Mucosa of descending colon (tissue), 3 donors: ENCODE results near the gene R3HDM2. TPM values are rescaled to one million over a fixed set of nuclear protein-coding genes. Genes with fewer than 3 reads are reported as not detected.

Experiments
- ATAC-seq: fragments of 200-7000 bp; cut with Tn5 transposase; one replicate; pipeline ENCODE4 v1.9.1; 2020; ENCODE audit warnings: mild to moderate bottlenecking, moderate library complexity
- DNase-seq, 3 donors: peaks; one replicate each; pipeline ENCODE4 v3.0.0-alpha.2; 2020
- H3K36me3 ChIP-seq: fragments of 200-600 bp; one replicate; pipeline ENCODE4 v1.8.0; 2021; ENCODE audit warnings: low read depth, mild to moderate bottlenecking
- H3K4me1 ChIP-seq: fragments of 200-600 bp; one replicate; pipeline ENCODE4 v1.8.0; 2021; ENCODE audit warnings: low read depth, mild to moderate bottlenecking
- H3K4me3 ChIP-seq: fragments of 200-600 bp; one replicate; pipeline ENCODE4 v1.8.0; 2021; ENCODE audit warnings: mild to moderate bottlenecking
- H3K9me3 ChIP-seq: fragments of 200-600 bp; one replicate; pipeline ENCODE4 v1.8.0; 2021; ENCODE audit warnings: mild to moderate bottlenecking
- intact Hi-C, 2 donors: fragments of 100-400 bp; cut with DNase I in 1 of 2; cut with micrococcal nuclease in 1 of 2; formaldehyde crosslinking; loops; one replicate each; pipeline versions ENCODE4 v1.11.0 to v1.11.1; 2022; cut with DNase I, micrococcal nuclease
- total RNA-seq, 3 donors: library from RNA; stranded (reverse); fragmentation: NEBNext Ultra II Directional in 2 of 3; extraction: Animal tissue kit (Norgen Biotek cat#: 25700) in 2 of 3; gene quantifications; one replicate each; pipeline versions ENCODE4 v1.2.1 to v1.2.4, GENCODE V29; 2021 to 2023
- TF ChIP-seq, protein P1 (sequence below): fragments of 200-600 bp; IDR thresholded peaks from one replicate; pipeline ENCODE4 v1.8.0; 2022; ENCODE audit warnings: antibody characterized with exemption, mild to moderate bottlenecking
- donor health status: DM: no; HTN: no; CAD: no; lungs with moderate emphysema.
- donor health status: DM: no; HTN: no; CAD: no.
- donor health status: DM: no; HTN: yes; CAD: no.

R3HDM2 gene
- total RNA-seq, 3 donors from 2014 or later, result 43.9 to 80.8 (median 80.6) TPM

DNA sequence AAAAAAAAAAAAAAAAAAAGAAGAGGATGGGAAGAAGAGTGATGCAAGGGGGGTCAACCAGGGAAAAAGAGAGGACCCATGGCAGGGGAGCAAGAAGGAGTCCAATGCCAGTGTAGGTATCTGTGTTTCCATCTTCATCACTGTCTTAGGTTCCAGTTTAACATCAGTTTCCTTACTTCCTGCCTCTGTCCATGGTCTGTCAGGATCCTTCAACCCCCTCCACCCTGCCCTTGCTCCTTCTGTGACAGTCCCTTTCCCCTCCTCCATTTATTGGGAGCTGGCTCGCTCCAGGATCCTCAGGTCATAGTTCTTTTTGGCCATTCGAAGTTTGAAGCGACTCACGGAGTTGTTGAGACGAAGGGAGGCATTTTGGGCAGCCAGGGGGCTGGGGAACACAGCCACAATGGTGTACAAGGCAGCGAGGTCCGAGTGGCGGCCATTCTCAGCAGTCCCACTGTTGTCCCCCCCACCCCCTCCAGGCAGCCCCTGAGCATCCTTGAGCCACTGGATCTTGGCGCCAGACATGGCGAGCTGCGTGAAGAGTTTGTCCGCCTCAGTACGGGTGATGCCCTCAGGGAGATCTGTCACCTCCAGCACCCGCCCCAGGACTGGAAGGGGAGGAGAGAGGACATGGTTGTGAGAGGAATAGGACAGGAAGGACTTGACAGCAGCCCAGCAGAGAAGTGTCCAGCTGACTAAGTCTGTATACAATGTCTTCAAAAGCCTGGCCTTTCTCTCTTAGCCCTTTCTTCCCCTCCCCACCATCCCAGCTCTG lies 176.2 kb downstream of the R3HDM2 start:
- TF ChIP-seq, protein P1, sequence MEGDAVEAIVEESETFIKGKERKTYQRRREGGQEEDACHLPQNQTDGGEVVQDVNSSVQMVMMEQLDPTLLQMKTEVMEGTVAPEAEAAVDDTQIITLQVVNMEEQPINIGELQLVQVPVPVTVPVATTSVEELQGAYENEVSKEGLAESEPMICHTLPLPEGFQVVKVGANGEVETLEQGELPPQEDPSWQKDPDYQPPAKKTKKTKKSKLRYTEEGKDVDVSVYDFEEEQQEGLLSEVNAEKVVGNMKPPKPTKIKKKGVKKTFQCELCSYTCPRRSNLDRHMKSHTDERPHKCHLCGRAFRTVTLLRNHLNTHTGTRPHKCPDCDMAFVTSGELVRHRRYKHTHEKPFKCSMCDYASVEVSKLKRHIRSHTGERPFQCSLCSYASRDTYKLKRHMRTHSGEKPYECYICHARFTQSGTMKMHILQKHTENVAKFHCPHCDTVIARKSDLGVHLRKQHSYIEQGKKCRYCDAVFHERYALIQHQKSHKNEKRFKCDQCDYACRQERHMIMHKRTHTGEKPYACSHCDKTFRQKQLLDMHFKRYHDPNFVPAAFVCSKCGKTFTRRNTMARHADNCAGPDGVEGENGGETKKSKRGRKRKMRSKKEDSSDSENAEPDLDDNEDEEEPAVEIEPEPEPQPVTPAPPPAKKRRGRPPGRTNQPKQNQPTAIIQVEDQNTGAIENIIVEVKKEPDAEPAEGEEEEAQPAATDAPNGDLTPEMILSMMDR, result no peak
- ATAC-seq, result no peak

GRCh38 chr12:57250956-57251355 lies 179.9 kb downstream of the R3HDM2 start, which contains the start of gene STAC3:
Gene STAC3 (minus strand): TSS chr12:57251187. CDS start chr12:57249636, 1,551 bp downstream.
- no peaks in the 10 kb centered on the region for H3K36me3 ChIP-seq
- ATAC-seq (no peak), DNase-seq (no peak)
- no peaks in the 10 kb centered on the region for H3K9me3 ChIP-seq
- H3K4me3 ChIP-seq, result no peak within 1 kb of the TSS
- intact Hi-C loops, result no loop called here
- no peaks in the 10 kb centered on the region for H3K4me1 ChIP-seq
- TF ChIP-seq, protein P1, result no peak

More for the DNA sequence above, 176.2 kb downstream of the R3HDM2 start:
- no peak for DNase-seq
- Histone ChIP-seq H3K4me1 (no peaks in the 10 kb centered on the region), H3K4me3 (no peak overlapping the region), H3K9me3 (no peaks in the 10 kb centered on the region), H3K36me3 (no peaks in the 10 kb centered on the region)
- intact Hi-C loops, result no loop called here

DNA sequence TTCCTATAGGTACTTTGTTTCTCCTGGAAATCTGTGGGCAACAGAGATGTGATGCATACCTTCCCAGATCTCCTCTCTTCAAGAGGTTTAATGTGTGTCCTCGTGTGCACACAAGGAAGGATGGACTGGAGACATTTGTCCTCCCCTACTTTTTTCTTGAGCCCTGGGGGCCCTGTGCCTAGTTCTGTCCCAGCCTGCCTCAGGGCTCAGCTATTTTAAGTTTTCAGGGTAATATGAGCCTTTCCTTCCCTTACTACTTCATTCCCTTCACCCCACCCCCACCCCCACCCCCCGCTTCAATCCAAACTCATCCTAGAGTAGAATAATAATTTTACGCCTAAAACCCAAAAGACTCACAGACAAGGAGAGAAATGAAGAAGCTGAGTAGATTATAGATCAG lies 180.3 kb downstream of the R3HDM2 start:
- Histone ChIP-seq H3K4me1 (no peaks in the 10 kb centered on the region), H3K36me3 (no peaks in the 10 kb centered on the region), H3K4me3 (no peak overlapping the region), H3K9me3 (no peaks in the 10 kb centered on the region)
- DNase-seq (no peak), ATAC-seq (no peak)
- intact Hi-C loops, result no loop called here
- TF ChIP-seq, protein P1, result no peak

DNA sequence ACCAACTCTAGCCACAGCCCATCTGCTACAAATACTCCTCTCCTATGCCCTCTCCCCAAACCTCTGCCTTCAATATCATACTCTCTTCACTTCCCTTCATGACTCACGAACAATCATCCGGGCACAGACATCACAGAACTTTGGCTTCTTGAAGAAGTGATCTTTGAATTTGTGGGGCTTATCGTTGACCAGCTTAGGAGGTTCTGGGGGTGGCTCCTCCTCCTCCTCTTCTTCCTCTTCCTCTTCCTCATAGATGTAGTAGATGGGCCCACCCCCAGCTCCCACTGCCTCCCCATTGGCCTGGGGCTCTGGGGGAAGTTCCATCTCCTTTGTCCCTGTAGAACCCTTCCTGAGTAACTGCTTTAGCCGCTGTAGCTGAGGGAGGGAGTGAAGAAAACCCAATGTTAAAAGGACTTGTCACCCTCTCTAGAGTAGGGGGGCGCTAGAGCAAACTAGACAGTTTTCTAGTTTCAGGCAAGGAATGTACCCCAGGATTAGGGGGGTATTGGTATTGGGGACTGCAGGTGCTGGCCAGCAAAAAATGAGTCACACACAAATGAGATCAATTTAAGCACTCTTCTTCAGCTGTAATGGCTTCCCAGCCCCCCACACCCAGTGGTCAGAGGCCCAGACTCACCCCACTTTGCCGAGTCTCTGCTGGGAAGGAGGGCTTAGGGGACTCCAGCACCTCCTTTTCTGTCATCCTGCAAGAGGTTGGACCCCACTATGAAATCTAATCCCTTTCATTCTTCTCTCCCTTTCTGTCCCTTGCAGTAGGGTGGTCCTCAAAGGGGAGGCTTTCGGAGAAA lies 181.7 kb downstream of the R3HDM2 start:
- no peaks in the 10 kb centered on the region for H3K4me1 ChIP-seq
- no peak for DNase-seq
- no peak overlapping the region for H3K4me3 ChIP-seq
- ATAC-seq, result peak; percentile 41
- no peaks in the 10 kb centered on the region for H3K36me3 ChIP-seq
- TF ChIP-seq, protein P1, result no peak
- intact Hi-C loops, result no loop called here
- H3K9me3 ChIP-seq, result no peaks in the 10 kb centered on the region

DNA sequence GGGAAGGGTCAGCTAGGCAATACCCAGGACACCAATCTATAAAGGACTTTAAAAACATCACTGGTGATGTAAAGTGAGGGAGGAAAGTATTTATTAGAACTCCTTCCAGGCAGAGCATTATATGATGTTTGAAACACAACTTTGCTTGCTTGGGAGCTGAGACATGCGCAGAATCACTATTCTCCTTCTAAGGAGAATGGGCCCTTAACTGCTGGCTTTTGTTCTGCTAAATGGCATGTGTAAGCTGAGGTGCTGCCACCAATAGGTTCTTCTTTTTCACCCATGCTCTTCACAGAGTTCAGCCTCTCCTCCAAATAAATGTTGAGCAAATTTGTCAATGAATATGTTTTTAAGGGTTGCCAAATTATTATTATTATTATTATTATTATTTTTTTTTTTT lies 183.8 kb downstream of the R3HDM2 start:
- ATAC-seq, result no peak
- intact Hi-C loops, result no loop called here

More for the DNA sequence above, 183.8 kb downstream of the R3HDM2 start:
- DNase-seq, result no peak
- Histone ChIP-seq H3K4me1 (peaks cover 13% of the 10 kb centered on the region), H3K4me3 (no peak overlapping the region), H3K36me3 (no peaks in the 10 kb centered on the region), H3K9me3 (no peaks in the 10 kb centered on the region)
- TF ChIP-seq, protein P1, result no peak
